Activated T-helper 2 cell treated with anti-CD3 and anti-CD28 coated beads, Interferon-gamma antibody, Interleukin-2, Interleukin-4, amounts not matched to agents 10 μg/mL and 5 μg/mL and 100 μg/mL, durations not matched to agents 14 hours and 24 hours and 36 hours (primary cell): ENCODE results near the gene ELP4. TPM values are rescaled to one million over a fixed set of nuclear protein-coding genes. Genes with fewer than 3 reads are reported as not detected.

Experiments
- DNase-seq: peaks from one replicate; pipeline ENCODE4 v3.0.0; 2021; ENCODE audit warnings: low spot score
- H3K27ac Mint-ChIP-seq: one replicate; pipeline ENCODE4 v1.8.0; 2021; ENCODE audit warnings: mixed read lengths
- H3K27me3 Mint-ChIP-seq: one replicate; pipeline ENCODE4 v1.8.0; 2021; ENCODE audit warnings: low read depth, mixed read lengths
- H3K36me3 Mint-ChIP-seq: one replicate; pipeline ENCODE4 v1.8.0; 2021; ENCODE audit warnings: low read depth, mixed read lengths
- H3K4me1 Mint-ChIP-seq: one replicate; pipeline ENCODE4 v1.8.0; 2021; ENCODE audit warnings: low read depth, mixed read lengths
- H3K4me3 Mint-ChIP-seq: one replicate; pipeline ENCODE4 v1.8.0; 2021; ENCODE audit warnings: low read depth, mild to moderate bottlenecking, moderate library complexity, mixed read lengths
- H3K9me3 Mint-ChIP-seq: one replicate; pipeline ENCODE4 v1.8.0; 2021; ENCODE audit warnings: mixed read lengths
- intact Hi-C: fragments of 100-400 bp; cut with micrococcal nuclease; formaldehyde crosslinking; loops from one replicate; pipeline ENCODE4 v1.15.1; 2023
- total RNA-seq: library from RNA; stranded (reverse); gene quantifications from 2 replicates; pipeline ENCODE4 v1.2.3, GENCODE V29; 2022

Gene ELP4
- total RNA-seq, 1 donor from 2014 or later = 18.6 TPM

GRCh38 chr11:31780078-31780477 is 270.5 kb downstream of the ELP4 start:
- no peaks in the 10 kb centered on the region for H3K36me3 Mint-ChIP-seq
- no peaks in the 10 kb centered on the region for H3K9me3 Mint-ChIP-seq
- no peak for DNase-seq
- intact Hi-C loops = no loop called here
- no peaks in the 10 kb centered on the region for H3K27me3 Mint-ChIP-seq
- no peak overlapping the region for H3K27ac Mint-ChIP-seq
- no peak overlapping the region for H3K4me3 Mint-ChIP-seq
- H3K4me1 Mint-ChIP-seq = no peaks in the 10 kb centered on the region

- H3K4me1 Mint-ChIP-seq = no peaks in the 10 kb centered on the region
- intact Hi-C loops = no loop called here
- no peaks in the 10 kb centered on the region for H3K36me3 Mint-ChIP-seq
- no peak for DNase-seq
- H3K27me3 Mint-ChIP-seq = no peaks in the 10 kb centered on the region
- no peak overlapping the region for H3K27ac Mint-ChIP-seq
- H3K9me3 Mint-ChIP-seq = no peaks in the 10 kb centered on the region
- H3K4me3 Mint-ChIP-seq = no peak overlapping the region
Measured at GRCh38 chr11:31780480-31780971, 271.0 kb downstream of the ELP4 start.

GRCh38 chr11:31782257-31782656 is 272.7 kb downstream of the ELP4 start:
- no peaks in the 10 kb centered on the region for H3K36me3 Mint-ChIP-seq
- intact Hi-C loops = no loop called here
- no peak for DNase-seq
- H3K4me1 Mint-ChIP-seq = no peaks in the 10 kb centered on the region
- no peaks in the 10 kb centered on the region for H3K27me3 Mint-ChIP-seq
- no peak overlapping the region for H3K27ac Mint-ChIP-seq
- H3K9me3 Mint-ChIP-seq = no peaks in the 10 kb centered on the region
- H3K4me3 Mint-ChIP-seq = no peak overlapping the region

GRCh38 chr11:31783252-31783651 is 273.7 kb downstream of the ELP4 start:
- Mint-ChIP-seq H3K9me3 (no peaks in the 10 kb centered on the region), H3K4me1 (no peaks in the 10 kb centered on the region), H3K27ac (no peak overlapping the region), H3K36me3 (no peaks in the 10 kb centered on the region), H3K27me3 (no peaks in the 10 kb centered on the region), H3K4me3 (no peak overlapping the region)
- no peak for DNase-seq
- intact Hi-C loops = no loop called here

- intact Hi-C loops = no loop called here
- Mint-ChIP-seq H3K27ac (no peak overlapping the region), H3K36me3 (no peaks in the 10 kb centered on the region), H3K27me3 (no peaks in the 10 kb centered on the region), H3K9me3 (no peaks in the 10 kb centered on the region), H3K4me1 (no peaks in the 10 kb centered on the region), H3K4me3 (no peak overlapping the region)
- DNase-seq = no peak
Measured at GRCh38 chr11:31784611-31785010, 275.0 kb downstream of the ELP4 start.

GRCh38 chr11:31786996-31787685 is 277.6 kb downstream of the ELP4 start:
- no peak for DNase-seq
- intact Hi-C loops = no loop called here
- H3K27ac Mint-ChIP-seq = no peak overlapping the region
- no peaks in the 10 kb centered on the region for H3K9me3 Mint-ChIP-seq
- H3K27me3 Mint-ChIP-seq = peaks cover 7% of the 10 kb centered on the region
- H3K36me3 Mint-ChIP-seq = no peaks in the 10 kb centered on the region
- H3K4me3 Mint-ChIP-seq = no peak overlapping the region
- H3K4me1 Mint-ChIP-seq = no peaks in the 10 kb centered on the region

GRCh38 chr11:31788085-31788484 is 278.5 kb downstream of the ELP4 start:
- no peak overlapping the region for H3K4me3 Mint-ChIP-seq
- H3K36me3 Mint-ChIP-seq = no peaks in the 10 kb centered on the region
- H3K4me1 Mint-ChIP-seq = no peaks in the 10 kb centered on the region
- no peak overlapping the region for H3K27ac Mint-ChIP-seq
- H3K9me3 Mint-ChIP-seq = no peaks in the 10 kb centered on the region
- no peak for DNase-seq
- H3K27me3 Mint-ChIP-seq = peaks cover 9% of the 10 kb centered on the region
- intact Hi-C loops = no loop called here

- Mint-ChIP-seq H3K9me3 (no peaks in the 10 kb centered on the region), H3K36me3 (no peaks in the 10 kb centered on the region), H3K4me3 (no peak overlapping the region), H3K27me3 (peaks cover 23% of the 10 kb centered on the region), H3K27ac (no peak overlapping the region), H3K4me1 (no peaks in the 10 kb centered on the region)
- intact Hi-C loops = no loop called here
- DNase-seq = no peak
Measured at GRCh38 chr11:31790649-31791048, 281.1 kb downstream of the ELP4 start.

- no peak overlapping the region for H3K27ac Mint-ChIP-seq
- peaks cover 34% of the 10 kb centered on the region for H3K27me3 Mint-ChIP-seq
- no peaks in the 10 kb centered on the region for H3K4me1 Mint-ChIP-seq
- H3K36me3 Mint-ChIP-seq = no peaks in the 10 kb centered on the region
- DNase-seq = no peak
- H3K9me3 Mint-ChIP-seq = no peaks in the 10 kb centered on the region
- intact Hi-C loops = no loop called here
- no peak overlapping the region for H3K4me3 Mint-ChIP-seq
Measured at GRCh38 chr11:31792036-31792435, 282.5 kb downstream of the ELP4 start.

- no peak for DNase-seq
- Mint-ChIP-seq H3K4me1 (no peaks in the 10 kb centered on the region), H3K36me3 (no peaks in the 10 kb centered on the region), H3K27ac (no peak overlapping the region), H3K4me3 (no peak overlapping the region), H3K9me3 (no peaks in the 10 kb centered on the region), H3K27me3 (peaks cover 38% of the 10 kb centered on the region)
- intact Hi-C loops = no loop called here
Measured at GRCh38 chr11:31792456-31792855, 282.9 kb downstream of the ELP4 start.

- no peak for DNase-seq
- Mint-ChIP-seq H3K27ac (no peak overlapping the region), H3K9me3 (no peaks in the 10 kb centered on the region)
Measured at GRCh38 chr11:31793264-31793663, 283.7 kb downstream of the ELP4 start.

GRCh38 chr11:31794548-31794947 is 285.0 kb downstream of the ELP4 start:
- Mint-ChIP-seq H3K27me3 (peaks cover 54% of the 10 kb centered on the region), H3K4me1 (peaks cover 3% of the 10 kb centered on the region), H3K9me3 (no peaks in the 10 kb centered on the region), H3K36me3 (peaks cover 3% of the 10 kb centered on the region), H3K27ac (no peak overlapping the region), H3K4me3 (no peak overlapping the region)
- intact Hi-C loops = no loop called here
- no peak for DNase-seq

More at GRCh38 chr11:31793264-31793663, 283.7 kb downstream of the ELP4 start:
- Mint-ChIP-seq H3K36me3 (peaks cover 3% of the 10 kb centered on the region), H3K4me1 (peaks cover 3% of the 10 kb centered on the region), H3K4me3 (no peak overlapping the region), H3K27me3 (peaks cover 44% of the 10 kb centered on the region)
- intact Hi-C loops = no loop called here

GRCh38 chr11:31795706-31796498 is 286.3 kb downstream of the ELP4 start:
- H3K9me3 Mint-ChIP-seq = no peaks in the 10 kb centered on the region
- no peak for DNase-seq
- intact Hi-C loops = loop anchor here (5.0 kb wide), 1 partner anchor 399 kb away; no protein-coding TSS in a partner anchor
- no peak overlapping the region for H3K4me3 Mint-ChIP-seq
- H3K4me1 Mint-ChIP-seq = peaks cover 3% of the 10 kb centered on the region
- no peak overlapping the region for H3K27ac Mint-ChIP-seq
- peaks cover 3% of the 10 kb centered on the region for H3K36me3 Mint-ChIP-seq
- H3K27me3 Mint-ChIP-seq = peaks cover 64% of the 10 kb centered on the region
